ENCODE data around the gene DNAJC1.

DNA sequence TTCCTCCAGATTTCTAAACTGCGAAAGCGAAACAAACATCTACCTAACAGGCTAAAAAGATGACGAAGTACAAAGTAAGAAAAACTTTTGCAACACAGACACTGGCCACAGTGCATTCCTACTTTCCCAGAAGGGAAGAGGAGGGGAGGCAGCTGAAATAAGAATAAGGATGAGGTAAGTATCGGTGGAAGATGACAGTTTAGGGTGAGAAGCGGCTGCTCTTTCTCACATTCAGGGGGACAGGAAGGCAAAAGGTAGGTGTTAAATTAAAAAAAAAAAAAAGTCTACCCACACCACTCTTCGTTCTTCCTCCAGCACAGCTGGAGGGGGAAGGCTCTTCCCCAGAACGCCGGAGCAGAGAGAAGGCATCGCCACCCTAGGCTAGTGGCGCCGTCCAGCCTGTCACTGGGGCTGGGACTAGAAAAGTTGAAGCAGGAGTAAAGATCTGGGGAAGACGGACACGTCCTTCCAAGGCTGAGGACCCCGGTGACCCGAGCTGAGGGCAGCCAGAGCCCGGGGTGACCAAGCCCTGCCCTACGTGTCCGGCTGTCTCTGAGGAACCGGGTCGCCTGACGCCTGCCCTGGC lies 846 bp downstream of the DNAJC1 start:
- no peak for TF ChIP-seq NFIC (IDR thresholded peaks at IDR 0.05)
- TF ChIP-seq, protein P1, sequence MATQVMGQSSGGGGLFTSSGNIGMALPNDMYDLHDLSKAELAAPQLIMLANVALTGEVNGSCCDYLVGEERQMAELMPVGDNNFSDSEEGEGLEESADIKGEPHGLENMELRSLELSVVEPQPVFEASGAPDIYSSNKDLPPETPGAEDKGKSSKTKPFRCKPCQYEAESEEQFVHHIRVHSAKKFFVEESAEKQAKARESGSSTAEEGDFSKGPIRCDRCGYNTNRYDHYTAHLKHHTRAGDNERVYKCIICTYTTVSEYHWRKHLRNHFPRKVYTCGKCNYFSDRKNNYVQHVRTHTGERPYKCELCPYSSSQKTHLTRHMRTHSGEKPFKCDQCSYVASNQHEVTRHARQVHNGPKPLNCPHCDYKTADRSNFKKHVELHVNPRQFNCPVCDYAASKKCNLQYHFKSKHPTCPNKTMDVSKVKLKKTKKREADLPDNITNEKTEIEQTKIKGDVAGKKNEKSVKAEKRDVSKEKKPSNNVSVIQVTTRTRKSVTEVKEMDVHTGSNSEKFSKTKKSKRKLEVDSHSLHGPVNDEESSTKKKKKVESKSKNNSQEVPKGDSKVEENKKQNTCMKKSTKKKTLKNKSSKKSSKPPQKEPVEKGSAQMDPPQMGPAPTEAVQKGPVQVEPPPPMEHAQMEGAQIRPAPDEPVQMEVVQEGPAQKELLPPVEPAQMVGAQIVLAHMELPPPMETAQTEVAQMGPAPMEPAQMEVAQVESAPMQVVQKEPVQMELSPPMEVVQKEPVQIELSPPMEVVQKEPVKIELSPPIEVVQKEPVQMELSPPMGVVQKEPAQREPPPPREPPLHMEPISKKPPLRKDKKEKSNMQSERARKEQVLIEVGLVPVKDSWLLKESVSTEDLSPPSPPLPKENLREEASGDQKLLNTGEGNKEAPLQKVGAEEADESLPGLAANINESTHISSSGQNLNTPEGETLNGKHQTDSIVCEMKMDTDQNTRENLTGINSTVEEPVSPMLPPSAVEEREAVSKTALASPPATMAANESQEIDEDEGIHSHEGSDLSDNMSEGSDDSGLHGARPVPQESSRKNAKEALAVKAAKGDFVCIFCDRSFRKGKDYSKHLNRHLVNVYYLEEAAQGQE (IDR thresholded peaks at IDR 0.05; ENCODE audit: low read depth), result no peak
- TF ChIP-seq RAD21 (IDR thresholded peaks at IDR 0.05; ENCODE audit: low read depth), result no peak
- TF ChIP-seq TAF1 (IDR thresholded peaks at IDR 0.05; ENCODE audit: low read depth), result no peak; the same call in 1 of the 2 replicates
- no peak for TF ChIP-seq YY1 (IDR thresholded peaks at IDR 0.05; ENCODE audit: low read depth)
- no peak for TF ChIP-seq CEBPB (IDR thresholded peaks at IDR 0.05)
- TF ChIP-seq, protein P2, sequence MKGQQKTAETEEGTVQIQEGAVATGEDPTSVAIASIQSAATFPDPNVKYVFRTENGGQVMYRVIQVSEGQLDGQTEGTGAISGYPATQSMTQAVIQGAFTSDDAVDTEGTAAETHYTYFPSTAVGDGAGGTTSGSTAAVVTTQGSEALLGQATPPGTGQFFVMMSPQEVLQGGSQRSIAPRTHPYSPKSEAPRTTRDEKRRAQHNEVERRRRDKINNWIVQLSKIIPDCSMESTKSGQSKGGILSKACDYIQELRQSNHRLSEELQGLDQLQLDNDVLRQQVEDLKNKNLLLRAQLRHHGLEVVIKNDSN (IDR thresholded peaks at IDR 0.05), result no peak
- no peak for TF ChIP-seq CREB1 (IDR thresholded peaks at IDR 0.05; ENCODE audit: low read depth)
- no peak for TF ChIP-seq EP300 (IDR thresholded peaks at IDR 0.05; ENCODE audit: borderline replicate concordance)
- TF ChIP-seq EGR1 (IDR thresholded peaks at IDR 0.05), result no peak
- TF ChIP-seq, protein P3, sequence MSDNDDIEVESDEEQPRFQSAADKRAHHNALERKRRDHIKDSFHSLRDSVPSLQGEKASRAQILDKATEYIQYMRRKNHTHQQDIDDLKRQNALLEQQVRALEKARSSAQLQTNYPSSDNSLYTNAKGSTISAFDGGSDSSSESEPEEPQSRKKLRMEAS (IDR thresholded peaks at IDR 0.05), result no peak
- no peak for TF ChIP-seq ZBTB7A (IDR thresholded peaks at IDR 0.05; ENCODE audit: low read depth)

Data from Ishikawa (cell line).